GM18861 (cell line): ENCODE data around the gene LRFN5.

Experiments
- ATAC-seq: cut with Tn5 transposase; IDR thresholded peaks from one replicate; pipeline ENCODE4 v1.9.1; 2021; ENCODE audit not compliant: unreplicated experiment

LRFN5 gene

DNA sequence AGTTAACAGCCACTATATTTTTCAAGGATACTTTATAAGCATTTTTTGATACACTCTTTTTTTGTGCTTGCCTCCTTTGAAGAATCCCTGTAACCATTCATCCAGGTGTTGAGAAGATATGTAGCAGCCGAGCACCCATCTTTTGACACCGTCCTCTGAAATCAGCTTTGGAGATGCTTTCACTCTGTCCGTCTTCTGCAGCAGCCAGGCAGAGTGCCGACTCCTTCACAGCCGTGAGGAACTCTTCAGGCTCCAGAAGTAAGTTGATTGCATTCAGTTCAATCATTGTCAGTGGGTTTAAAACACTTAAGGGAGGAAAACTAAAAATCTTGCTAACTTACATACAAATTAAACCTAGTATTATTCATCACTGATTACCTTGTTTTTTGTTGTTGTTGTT is 160.1 kb downstream of the LRFN5 start:
- no peak for ATAC-seq

GRCh38 chr14:41773536-41774279 is 167.0 kb downstream of the LRFN5 start:
- ATAC-seq = no peak

GRCh38 chr14:41782511-41782910 is 175.8 kb downstream of the LRFN5 start:
- no peak for ATAC-seq

DNA sequence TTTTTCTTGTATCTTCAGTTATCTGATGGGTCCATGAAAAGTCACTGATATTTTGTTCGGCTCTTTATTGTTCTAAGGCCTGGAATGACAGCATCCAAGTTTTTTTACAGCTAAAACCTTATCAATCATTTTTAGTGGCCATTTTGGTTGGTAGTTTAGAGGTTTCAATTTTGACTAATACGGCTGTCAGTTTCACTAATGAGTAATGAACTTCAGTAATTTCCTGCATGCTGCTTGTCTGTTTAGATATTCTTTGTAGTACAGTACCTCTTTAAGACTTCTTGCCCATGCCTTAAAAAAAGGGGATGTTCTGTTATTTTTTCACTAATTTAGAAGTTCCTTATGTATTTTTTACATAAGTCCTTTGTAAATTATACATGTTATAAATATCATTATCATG is 176.7 kb downstream of the LRFN5 start:
- ATAC-seq = no peak

DNA sequence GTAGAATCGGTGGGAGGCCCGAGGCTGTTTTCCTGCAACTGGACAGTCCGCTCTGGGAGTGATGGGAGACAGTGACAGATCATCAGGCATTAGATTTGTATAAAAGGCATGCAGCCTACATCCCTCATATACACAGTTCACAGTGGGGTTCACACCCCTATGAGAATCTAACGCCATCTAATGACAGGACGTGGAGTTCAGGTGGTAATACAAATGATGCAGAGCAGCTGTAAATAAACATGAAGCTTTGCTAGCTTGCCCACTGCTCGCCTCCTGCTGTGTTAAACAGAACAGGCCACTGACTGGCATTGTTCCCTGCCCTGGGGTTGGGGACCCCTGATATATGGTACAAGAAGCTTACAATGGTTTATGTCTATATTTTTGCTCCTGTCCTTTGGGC is 179.0 kb downstream of the LRFN5 start:
- ATAC-seq = no peak

GRCh38 chr14:41799817-41800216 is 193.1 kb downstream of the LRFN5 start:
- ATAC-seq = no peak

GRCh38 chr14:41805633-41806032 is 199.0 kb downstream of the LRFN5 start:
- ATAC-seq = no peak

GRCh38 chr14:41806366-41806975 is 199.8 kb downstream of the LRFN5 start:
- no peak for ATAC-seq

DNA sequence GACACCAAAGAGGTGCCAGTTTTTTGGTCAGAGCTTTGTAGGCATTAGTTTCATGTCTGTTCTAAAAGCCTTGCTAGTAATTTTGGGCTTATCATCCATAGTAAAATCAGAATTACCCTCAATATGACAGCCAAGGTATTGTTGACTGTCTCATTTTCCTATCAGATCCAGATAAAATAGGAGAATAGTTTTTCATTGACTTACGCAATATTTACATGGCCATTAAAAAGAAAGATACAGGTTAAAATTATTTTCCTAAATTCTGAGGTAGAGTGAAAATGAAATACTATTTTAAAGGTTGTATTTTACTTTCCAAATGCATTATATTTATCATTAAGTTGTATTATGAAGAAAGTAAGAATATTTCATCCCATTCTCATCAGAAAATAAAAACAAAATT is 203.7 kb downstream of the LRFN5 start:
- no peak for ATAC-seq

GRCh38 chr14:41817626-41818025 is 210.9 kb downstream of the LRFN5 start:
- ATAC-seq = no peak

- peak; percentile 54 for ATAC-seq
These were observed 217.8 kb downstream of the LRFN5 start for GRCh38 chr14:41824441-41824840.

DNA sequence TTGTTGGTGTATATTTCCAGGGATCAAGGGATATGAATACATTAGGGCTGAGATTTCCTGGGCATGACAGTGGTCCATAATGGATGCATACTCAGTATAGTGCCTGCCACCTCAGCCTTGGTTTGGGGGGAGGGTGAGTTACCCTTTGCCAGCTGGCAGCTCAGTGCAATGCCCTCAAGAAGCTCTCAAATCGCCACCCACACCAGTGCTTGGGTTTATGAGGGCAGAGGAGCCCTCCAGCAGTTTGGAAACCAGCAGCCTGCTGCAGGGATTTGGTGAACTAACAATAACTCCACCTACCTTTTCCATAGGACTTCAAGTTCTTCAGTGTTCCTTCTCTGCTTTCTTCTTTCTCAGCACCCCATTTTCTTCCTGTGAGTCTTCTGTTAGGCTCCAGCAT is 218.9 kb downstream of the LRFN5 start:
- no peak for ATAC-seq

DNA sequence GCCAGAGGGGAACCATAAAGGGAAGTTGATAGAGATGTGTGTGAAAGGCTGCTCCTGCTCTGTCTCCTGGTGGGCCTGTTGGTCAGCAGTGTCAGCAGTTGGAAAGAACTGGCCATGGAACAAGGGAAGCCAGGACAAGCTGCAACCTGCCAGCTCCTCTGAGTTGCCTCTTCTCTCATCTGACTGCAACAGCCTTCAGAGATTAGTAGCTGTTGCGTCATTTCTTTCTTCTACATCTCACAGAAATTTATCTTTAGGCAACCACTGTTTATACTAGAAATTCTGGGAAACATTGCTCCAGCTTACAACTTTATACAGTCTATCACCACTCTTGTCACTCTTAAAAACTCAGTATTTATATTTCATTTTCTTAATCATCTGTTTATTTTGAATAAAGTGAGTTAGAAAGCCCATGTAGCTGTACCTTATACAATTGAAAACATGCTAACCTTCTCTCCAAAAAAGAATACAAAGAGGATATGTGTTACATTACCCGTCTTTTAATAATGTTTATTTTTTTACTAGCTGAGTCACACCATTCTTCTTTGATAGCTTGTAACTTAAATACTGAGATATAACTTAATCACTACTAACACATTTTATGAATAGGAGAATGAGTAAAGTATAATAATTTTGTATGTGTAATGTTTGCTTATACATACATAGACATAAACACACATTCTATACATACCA is 224.2 kb downstream of the LRFN5 start:
- ATAC-seq = no peak

DNA sequence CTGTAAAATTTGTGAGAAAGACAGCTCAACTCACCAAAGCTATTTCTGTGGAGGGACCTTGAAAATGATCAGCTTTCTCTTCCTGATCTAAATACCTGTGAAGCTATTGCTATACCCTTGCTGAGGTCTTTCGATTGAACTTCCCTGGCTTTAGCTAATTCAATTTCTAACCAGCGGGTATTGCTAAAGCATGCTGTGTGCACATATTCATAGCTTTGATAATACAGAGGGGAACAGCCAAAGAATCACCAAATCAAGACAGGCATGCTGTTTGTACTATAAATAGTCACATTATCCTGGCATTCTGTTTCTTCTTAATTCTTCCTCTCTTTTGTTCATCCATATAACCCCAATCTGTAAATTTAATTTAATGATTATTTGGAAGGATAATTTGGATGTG is 233.0 kb downstream of the LRFN5 start:
- no peak for ATAC-seq

DNA sequence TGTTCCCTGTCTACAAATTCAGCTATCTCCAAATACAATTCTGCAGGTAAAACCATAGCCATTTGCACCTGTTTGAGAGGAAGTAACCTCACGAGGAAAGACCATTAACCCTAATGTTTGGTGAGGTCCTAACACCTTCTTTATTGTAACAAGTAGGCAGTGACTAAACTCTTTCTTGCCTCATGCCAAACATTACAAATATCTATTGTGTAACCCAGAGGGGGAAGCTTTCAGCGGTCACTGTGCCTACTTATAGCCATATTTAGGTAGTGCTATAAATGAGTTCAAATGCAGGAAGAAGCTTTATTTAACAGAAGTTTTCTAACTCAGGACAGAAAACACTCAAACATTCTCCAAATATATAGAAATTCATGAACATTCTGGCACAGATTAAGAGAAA is 252.7 kb downstream of the LRFN5 start:
- ATAC-seq = no peak

DNA sequence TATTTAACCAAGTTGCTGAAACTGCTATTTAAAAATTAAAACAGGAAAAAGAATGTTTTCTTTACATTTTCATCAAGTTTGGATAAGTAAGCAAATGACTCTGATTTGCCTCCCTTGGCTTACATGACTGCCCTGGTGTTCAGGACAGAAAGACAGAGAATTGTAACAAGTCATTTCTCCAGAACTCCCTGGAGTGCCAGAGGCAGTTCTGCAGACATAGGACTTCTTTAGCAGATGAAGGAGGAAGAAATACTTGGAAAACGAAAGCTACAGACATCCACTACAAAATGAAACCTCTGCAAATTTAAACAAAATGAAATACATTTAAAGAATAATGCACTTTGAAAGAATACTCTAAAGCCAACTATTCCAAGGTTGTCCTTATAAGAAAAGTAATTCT is 253.9 kb downstream of the LRFN5 start:
- no peak for ATAC-seq

DNA sequence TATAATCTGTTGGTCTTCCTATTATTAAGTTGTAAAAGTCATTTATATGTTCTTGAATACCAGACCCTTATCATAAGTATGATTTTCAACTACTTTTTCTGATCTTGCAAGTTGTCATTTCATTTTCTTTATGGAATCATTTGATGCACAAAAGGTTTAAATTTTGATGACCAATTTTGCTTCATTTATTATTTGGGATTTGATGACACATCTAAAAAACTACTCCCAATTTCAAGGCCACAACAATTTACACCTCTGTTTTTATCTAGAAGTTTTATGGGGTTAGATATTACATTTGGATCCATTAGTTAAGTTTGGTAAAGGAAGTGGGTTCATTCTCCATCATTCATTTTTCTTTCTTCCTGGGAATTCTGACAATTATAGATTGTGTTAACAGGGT is 259.2 kb downstream of the LRFN5 start:
- no peak for ATAC-seq

DNA sequence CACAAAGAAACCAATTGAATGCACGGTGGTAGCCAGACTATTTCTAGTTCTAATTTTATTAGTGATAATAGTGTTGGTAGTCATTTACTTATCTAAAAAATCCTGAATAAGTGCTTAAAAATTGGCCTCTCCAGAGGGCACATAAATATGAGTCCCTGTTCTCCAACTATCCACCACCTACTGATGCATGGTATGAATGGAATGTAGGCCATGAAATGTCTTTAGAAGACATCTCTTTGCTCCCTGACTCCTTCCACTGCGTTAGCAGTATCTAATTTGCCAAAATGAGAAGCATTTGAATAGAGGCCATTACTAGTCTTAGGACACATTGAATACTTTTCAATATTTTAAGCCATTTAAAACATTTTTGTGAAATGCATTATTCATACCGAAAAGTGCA is 261.7 kb downstream of the LRFN5 start:
- ATAC-seq = no peak

- ATAC-seq = no peak
These were observed 266.4 kb downstream of the LRFN5 start for GRCh38 chr14:41872931-41873685.

DNA sequence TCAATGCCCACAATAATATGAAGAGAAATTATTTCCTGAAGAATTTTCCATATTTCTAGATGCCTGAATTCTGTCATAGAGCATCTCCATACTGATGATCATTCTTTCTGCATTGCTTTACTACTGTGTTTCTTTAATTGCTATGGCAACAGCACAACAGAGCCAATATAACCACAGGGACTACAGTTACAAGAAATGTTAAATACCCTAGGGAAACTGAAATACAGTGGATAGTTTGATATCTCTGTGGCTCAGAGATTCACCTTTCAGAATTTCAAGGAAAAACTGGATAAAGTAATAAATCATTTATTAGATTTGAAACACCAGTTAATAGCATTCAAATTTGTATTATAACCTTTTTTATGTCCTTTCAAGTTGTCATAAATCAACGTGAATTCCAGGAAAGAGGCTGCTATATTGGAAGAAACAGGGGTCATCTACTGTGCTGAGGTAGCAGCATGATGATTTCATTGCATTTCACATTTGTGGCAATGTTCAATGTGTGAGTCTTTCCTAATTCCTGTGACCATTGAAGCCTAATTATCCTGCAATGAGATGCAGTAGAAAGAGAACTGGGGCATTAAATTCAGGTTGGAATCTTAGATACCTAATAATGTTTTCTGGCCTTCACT is 267.1 kb downstream of the LRFN5 start:
- no peak for ATAC-seq

- no peak for ATAC-seq
These were observed 268.4 kb downstream of the LRFN5 start for GRCh38 chr14:41875116-41875515.
